Globus pallidus (tissue), 1 donor: ENCODE data around the gene PARPBP.
"Not testable (repeated sequence)": the region's sequence is repeated elsewhere in the genome, so short reads cannot be mapped to it uniquely, and the experiment has no call there.

Experiments
- DNase-seq: peaks from one replicate; pipeline ENCODE4 v3.0.0-alpha.2; 2015; ENCODE audit warnings: low spot score

Gene PARPBP

GRCh38 chr12:102155206-102155605 is 35.2 kb downstream of the PARPBP start:
- DNase-seq: not testable (repeated sequence)

DNA sequence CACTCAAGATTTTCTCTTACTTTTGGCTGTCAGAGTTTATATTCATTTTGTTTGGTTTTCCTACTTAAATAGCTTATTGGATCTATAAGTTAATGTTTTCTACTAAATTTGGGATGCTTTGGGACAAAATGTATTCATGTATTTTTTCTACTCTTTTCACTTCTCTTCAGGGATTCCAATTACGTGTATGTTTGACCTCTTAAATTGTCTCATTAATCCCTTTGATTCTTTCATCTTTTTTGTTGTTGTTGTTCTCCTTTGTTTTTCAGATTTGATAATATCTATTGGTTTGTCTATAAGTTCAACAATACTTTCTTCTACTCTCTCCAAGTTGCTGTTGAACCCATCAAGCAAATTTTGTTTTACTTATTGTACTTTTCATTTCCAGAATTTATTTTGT is 43.4 kb downstream of the PARPBP start:
- DNase-seq: no peak

- no peak for DNase-seq
Measured at GRCh38 chr12:102167821-102168604, 48.0 kb downstream of the PARPBP start.

GRCh38 chr12:102169922-102170621 is 50.1 kb downstream of the PARPBP start:
- DNase-seq: no peak

DNA sequence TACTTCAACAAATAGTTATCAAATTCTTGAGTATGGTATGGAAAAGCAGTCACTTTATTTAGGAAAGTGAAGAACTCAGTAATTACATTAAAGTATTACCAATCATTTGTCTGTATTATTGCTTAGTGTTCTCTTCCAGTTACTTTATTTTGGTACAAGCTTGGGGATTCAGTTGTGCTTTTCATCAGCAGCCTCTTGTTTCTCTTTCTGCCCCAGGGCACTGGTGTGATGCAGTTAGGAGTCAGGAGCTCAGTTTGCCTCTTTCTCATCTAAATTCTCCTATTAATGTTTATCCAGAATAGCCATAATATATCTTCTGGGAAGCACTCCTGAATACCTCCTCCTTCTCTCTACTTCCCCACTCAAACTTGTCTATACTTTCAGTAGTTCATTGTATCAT is 52.0 kb downstream of the PARPBP start:
- DNase-seq: no peak

GRCh38 chr12:102172436-102172835 is 52.5 kb downstream of the PARPBP start:
- no peak for DNase-seq

DNA sequence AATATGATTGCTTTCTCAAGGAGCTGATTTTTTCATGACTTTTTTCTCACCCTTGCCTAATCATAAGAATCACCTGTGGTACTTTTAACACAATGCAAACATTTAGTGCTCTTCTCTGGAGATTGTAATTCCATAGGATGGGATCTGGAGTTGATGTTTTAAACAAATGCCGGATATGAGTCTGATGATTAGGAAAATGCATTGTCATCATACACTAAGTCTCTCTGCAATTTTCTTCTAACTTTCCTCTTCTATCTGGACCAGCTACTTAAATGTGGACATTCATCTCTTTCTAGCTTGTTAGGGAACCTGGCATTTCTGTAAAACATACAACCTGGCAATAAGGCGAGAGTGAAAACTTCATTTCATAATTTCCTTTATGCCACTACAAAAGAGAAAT is 54.1 kb downstream of the PARPBP start:
- no peak for DNase-seq

GRCh38 chr12:102174761-102175160 is 54.8 kb downstream of the PARPBP start:
- no peak for DNase-seq

DNA sequence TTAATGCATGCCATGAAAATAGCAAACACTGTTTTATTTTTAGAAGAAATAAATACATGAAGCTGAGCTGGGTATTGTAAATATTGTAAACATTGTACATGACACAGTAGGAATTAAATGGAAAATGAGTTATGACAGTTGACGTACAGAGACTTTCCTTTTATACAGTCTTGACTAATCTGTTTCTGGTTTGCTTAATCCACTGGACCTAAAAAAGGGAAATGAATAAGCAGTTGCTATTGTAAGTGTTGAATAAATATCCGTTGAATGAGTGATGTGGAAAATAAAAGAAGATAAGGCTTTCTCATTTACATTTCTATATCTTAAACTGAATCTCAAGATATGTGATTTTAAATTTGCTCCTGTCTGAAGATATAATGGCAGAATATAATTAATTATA is 62.7 kb downstream of the PARPBP start:
- DNase-seq: no peak

DNA sequence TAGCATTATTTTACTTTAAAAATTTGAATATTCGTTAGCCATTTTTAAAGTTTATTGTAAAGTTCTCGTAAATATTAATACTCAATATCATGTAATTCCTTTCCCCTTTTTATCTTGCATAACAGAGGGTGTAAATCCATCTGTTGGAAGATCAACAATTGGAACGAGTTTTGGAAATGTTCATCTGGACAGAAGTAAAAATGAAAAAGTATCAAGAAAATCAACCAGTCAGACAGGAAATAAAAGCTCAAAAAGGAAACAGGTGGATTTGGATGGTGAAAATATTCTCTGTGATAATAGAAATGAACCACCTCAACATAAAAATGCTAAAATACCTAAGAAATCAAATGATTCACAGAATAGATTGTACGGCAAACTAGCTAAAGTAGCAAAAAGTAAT is 75.8 kb downstream of the PARPBP start:
- no peak for DNase-seq

DNA sequence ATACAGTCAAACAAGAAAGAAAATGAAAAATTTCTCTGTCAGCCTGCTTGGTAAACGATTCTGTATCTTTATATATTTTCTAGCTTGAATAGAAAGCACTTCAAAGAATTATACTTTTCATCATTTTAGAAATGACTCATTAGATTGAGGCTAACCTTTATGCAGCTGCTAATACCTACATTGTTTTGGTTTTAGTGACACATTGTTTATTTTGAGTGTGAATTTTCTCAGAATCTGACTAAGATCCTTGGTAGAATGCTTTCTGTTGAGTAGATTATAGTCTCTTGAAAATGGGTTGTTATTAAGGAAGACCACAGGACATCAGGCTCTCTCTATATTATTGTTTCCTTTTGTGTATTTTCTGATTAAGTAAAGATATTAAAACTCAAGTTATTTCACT is 77.8 kb downstream of the PARPBP start, which contains the start of gene PMCH:
TSS of gene PMCH (minus strand) at position 45 of the 400 bp plus-strand sequence. CDS start 63 bp downstream, outside the sequence.
- DNase-seq: no peak

DNA sequence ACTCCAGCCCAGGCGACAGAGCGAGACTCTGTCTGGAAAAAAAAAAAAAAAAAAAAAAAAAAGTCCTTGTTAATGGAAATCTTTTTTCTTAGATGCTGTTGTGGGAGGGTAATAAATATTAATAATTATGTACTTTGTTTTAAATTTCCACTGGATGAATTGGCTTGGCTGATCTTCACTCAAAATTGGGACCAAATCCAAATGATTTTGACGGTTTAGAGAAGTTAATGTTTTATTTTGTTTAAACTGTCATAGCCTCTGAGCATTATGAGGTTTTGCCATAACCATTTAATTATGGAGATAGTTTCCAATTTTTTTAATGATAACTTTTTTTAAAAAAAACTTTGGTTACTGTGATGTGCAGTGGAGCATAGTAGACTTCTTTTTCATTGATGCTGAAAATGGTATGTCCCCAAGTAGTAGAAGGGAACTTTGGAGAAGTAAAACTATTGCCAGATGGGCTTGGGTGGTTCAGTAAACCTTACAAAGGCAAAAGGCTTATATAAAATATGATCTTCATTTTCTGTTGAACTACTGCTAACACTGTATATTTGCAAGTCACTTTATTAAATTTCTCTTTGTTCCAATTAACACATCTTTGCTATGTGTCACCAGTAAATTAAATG is 81.6 kb downstream of the PARPBP start:
- no peak for DNase-seq

DNA sequence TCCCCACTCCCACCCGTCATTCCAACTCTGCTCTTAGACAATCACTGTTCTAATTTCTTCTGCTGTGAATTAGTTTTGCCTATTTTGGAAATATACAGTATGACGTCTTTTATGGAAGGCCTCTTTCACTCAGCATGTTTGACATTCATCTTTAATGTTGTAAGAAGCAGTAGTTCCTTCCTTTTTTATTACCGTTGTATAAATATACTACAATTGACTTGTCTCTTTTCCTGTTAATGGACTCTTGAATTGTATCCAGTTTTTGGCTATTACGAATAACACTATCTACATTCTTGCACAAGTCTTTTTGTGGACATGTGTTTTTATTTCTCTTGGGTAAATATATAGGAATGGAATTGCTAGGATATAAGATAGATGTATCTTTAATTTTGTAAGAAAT is 82.6 kb downstream of the PARPBP start:
- no peak for DNase-seq

DNA sequence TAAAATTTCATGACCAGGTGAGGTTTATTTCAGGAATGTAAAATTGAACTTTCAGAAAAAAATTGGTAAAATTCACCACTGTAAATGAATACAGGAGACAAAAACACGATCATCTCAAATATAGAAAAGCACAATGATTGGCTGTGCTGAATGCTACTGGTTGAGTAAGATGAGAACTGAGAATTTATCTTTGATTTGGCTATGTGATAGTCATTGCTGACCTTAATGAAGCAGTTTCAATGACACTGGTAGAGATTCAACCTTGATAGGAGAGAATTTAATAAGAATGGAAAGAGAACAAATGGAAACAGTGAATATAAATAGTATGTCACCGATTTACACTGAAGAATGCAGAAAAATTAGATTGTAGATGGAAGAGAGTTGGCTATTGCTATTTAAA is 84.0 kb downstream of the PARPBP start:
- no peak for DNase-seq

DNA sequence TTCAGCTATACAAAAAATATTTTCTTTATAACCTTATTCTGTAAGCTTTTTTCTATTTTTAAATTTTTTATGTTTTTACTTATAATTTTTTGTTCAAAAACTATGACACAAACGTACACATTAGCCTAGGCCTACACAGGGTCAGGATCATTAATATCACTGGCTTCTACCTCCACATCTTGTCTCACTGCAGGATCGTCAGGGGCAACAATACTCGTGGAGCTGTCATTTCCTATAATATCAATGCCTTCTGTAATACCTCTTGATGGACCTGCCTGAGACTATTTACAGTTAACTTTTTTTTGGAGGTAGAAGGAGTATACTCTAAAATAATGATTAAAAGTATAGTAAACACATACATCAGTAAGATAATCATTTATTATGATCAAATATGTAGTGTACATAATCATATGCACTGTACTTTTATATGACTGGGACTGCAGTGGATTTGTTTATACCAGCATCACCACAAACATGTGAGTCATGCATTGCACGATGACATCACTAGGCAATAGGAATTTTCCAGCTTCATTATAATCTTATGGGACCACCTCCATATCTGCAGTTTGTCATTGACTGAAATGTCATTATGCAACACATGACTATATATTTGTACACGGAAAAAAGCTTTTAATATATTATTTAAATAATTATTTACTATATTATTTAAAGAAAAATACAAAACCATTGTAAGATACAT is 96.2 kb downstream of the PARPBP start:
- no peak for DNase-seq

DNA sequence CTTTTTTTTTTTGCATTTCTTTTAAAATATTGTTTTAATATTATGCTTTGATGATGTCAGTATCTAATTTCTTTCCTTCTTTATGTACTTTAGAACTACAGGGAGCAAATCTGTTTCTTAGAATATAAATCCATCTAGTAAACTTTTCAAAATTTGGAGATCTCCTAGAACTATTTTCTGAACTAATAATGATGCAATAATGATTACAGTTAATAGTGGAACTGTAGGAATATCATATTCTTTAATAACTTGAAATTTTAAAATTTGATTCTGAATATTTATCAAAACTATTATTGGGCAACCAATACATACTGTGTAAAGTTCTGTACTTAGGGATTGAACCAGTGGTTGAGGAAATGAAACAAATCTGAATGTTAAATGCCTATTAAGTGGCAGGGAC is 100.8 kb downstream of the PARPBP start:
- DNase-seq: no peak

DNA sequence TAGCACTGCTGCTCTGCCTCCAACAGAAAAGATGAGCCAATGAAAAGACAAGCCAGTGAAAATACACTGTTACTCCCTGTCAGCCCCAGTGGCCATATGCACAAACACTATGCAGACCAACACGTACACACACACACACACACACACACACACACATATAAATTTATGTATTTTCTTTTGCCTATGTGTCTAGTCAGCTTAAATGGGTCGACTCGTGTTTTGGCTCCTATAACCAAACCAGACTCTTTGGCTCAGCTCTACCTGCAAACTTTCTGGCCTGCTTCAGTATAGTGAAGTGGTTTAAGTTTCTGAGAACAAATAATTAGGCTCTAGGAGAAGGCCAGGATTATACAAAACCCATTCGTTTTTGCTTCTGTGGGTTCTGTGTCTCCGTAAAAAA is 108.0 kb downstream of the PARPBP start:
- DNase-seq: no peak

DNA sequence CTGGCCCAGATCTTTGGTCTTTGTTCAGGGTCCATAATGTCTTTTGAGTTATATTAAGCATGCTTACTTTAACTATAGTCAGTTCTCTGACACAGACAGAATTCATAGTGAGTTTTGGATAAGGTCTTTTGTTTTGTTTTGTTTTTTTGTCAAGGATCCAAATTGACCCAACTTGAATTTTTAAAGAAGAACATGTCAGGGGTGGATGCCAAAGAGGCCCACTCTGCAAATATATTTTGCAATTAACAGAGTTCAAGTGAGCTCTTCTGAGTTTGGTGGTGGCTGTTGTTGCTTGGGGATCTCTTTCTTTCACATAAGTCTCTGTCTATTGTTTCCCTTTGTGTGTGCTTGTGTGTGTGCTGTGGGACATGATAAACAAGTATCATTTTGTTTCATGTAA is 112.1 kb downstream of the PARPBP start:
- DNase-seq: no peak

DNA sequence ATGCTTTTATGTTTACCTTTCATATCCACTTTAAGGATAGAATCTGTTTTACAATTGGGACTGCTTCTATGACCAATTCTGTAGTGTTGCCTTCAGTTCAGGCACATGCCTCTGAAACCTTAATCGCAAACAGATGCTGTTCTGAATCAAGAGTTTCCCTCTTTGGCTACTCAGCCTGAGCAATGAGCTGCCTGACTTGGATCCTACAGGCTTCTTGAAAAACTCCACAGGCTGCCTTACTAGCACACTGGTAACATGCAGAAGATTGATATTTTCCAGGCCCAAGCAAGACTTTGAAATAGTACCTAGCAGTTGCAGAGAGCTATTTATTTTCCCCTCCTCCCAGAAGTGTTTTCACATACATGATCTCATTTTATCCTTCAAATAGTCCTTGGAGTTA is 112.5 kb downstream of the PARPBP start:
- no peak for DNase-seq

GRCh38 chr12:102234599-102234998 is 114.6 kb downstream of the PARPBP start:
- no peak for DNase-seq

DNA sequence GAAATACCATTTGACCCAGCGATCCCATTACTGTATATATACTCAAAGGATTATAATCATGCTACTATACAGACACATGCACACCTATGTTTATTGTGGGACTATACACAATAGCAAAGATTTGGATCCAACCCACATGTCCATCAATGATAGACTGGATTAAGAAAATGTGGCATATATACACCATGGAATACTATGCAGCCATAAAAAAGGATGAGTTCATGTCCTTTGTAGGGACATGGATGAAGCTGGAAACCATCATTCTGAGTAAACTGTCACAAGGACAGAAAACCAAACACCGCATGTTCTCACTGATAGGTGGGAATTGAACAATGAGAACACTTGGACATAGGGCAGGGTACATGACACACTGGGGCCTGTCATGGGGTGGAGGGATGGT is 120.9 kb downstream of the PARPBP start:
- not testable (repeated sequence) for DNase-seq
